Peyer's patch (tissue), 4 donors: Measurements from ENCODE around the gene ZBTB47.

Source experiments
- POLR2A ChIP-seq, 2 donors: fragments of 450-650 bp; IDR thresholded peaks; one replicate each; pipeline ENCODE4 v1.5.1; 2017; ENCODE audit warnings: antibody characterized with exemption in 2 of 2, mild to moderate bottlenecking in 2 of 2, moderate library complexity in 2 of 2
- TF ChIP-seq, protein P1 (sequence below), 6 experiments: fragments of 450-650 bp in 4 of 6; fragments of 200-600 bp in 2 of 6; sonication (generic) in 1 of 6; IDR thresholded peaks; one replicate each; pipeline ENCODE4 v1.5.1; 2017 to 2019; ENCODE audit warnings: antibody characterized with exemption in 6 of 6, mild to moderate bottlenecking in 3 of 6, moderate library complexity in 1 of 6

GRCh38 chr3:42704136-42704841 lies 50.8 kb downstream of the ZBTB47 start:
- no peak for TF ChIP-seq POLR2A (IDR thresholded peaks at IDR 0.05)
- TF ChIP-seq, protein P1, sequence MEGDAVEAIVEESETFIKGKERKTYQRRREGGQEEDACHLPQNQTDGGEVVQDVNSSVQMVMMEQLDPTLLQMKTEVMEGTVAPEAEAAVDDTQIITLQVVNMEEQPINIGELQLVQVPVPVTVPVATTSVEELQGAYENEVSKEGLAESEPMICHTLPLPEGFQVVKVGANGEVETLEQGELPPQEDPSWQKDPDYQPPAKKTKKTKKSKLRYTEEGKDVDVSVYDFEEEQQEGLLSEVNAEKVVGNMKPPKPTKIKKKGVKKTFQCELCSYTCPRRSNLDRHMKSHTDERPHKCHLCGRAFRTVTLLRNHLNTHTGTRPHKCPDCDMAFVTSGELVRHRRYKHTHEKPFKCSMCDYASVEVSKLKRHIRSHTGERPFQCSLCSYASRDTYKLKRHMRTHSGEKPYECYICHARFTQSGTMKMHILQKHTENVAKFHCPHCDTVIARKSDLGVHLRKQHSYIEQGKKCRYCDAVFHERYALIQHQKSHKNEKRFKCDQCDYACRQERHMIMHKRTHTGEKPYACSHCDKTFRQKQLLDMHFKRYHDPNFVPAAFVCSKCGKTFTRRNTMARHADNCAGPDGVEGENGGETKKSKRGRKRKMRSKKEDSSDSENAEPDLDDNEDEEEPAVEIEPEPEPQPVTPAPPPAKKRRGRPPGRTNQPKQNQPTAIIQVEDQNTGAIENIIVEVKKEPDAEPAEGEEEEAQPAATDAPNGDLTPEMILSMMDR (IDR thresholded peaks at IDR 0.05): no peak
